Measurements from ENCODE around the gene PI4K2B.

PI4K2B gene

GRCh38 chr4:25283948-25284347 is 50.1 kb downstream of the PI4K2B start (continued):
- TF ChIP-seq ZNF692 (tag by site-specific recombination; IDR thresholded peaks at IDR 0.05) (no peak), ZNF521 (tag by site-specific recombination; IDR thresholded peaks at IDR 0.05) (no peak), TCF7L2 (IDR thresholded peaks at IDR 0.05; ENCODE audit: borderline replicate concordance, low read depth, low read length) (no peak), KLF17 (tag by site-specific recombination; IDR thresholded peaks at IDR 0.05) (no peak), ZNF184 (tag by site-specific recombination; IDR thresholded peaks at IDR 0.05) (no peak), ZNF362 (tag by site-specific recombination; IDR thresholded peaks at IDR 0.05) (no peak), EGR2 (tag by site-specific recombination; IDR thresholded peaks at IDR 0.05; ENCODE audit: low read depth) (no peak), ZNF791 (tag by site-specific recombination; IDR thresholded peaks at IDR 0.05) (no peak), ZNF768 (tag by site-specific recombination; IDR thresholded peaks at IDR 0.05) (no peak), ZNF174 (tag by site-specific recombination; IDR thresholded peaks at IDR 0.05) (no peak)

GRCh38 chr4:25284466-25284865 is 50.6 kb downstream of the PI4K2B start:
- Histone ChIP-seq H3K27ac (ENCODE audit: extremely low read depth, low read depth, low read length) (no peak overlapping the region), H3K9me3 (ENCODE audit: control insufficient read depth, insufficient read depth, low read depth, low read length) (no peaks in the 10 kb centered on the region), H3K36me3 (ENCODE audit: control insufficient read depth in 2 of 2, insufficient read depth in 1 of 2, low read length in 2 of 2) (peaks cover 0 to 9% of the 10 kb centered on the region in 2 experiments; a peak in 1 of 3 replicates), H3K4me3 (ENCODE audit: low read depth, low read length) (no peak overlapping the region), H3K4me1 (ENCODE audit: control insufficient read depth, insufficient read depth, low read length) (no peaks in the 10 kb centered on the region)
- TF ChIP-seq ZNF157 (tag by site-specific recombination; IDR thresholded peaks at IDR 0.05) (no peak), YY1 (tag by site-specific recombination; IDR thresholded peaks at IDR 0.05) (no peak), ZNF302 (tag by site-specific recombination; IDR thresholded peaks at IDR 0.05; ENCODE audit: low read depth) (no peak), ZNF558 (tag by site-specific recombination; IDR thresholded peaks at IDR 0.05) (no peak), ZNF140 (tag by site-specific recombination; IDR thresholded peaks at IDR 0.05) (no peak), ZNF280D (tag by site-specific recombination; IDR thresholded peaks at IDR 0.05) (no peak), ZNF473 (tag by site-specific recombination; IDR thresholded peaks at IDR 0.05) (no peak), HOXA7 (CRISPR knock-in tag; IDR thresholded peaks at IDR 0.05; ENCODE audit: borderline replicate concordance) (no peak)
- CTCF ChIA-PET, result interaction anchor here (0.7 kb wide), 1 partner anchor 484 kb away, joined by 3 read pairs; no protein-coding TSS in a partner anchor
- POLR2A ChIA-PET, result no interaction called here

All from HEK293 (cell line).